ENCODE data around the gene UBASH3B.

UBASH3B gene

DNA sequence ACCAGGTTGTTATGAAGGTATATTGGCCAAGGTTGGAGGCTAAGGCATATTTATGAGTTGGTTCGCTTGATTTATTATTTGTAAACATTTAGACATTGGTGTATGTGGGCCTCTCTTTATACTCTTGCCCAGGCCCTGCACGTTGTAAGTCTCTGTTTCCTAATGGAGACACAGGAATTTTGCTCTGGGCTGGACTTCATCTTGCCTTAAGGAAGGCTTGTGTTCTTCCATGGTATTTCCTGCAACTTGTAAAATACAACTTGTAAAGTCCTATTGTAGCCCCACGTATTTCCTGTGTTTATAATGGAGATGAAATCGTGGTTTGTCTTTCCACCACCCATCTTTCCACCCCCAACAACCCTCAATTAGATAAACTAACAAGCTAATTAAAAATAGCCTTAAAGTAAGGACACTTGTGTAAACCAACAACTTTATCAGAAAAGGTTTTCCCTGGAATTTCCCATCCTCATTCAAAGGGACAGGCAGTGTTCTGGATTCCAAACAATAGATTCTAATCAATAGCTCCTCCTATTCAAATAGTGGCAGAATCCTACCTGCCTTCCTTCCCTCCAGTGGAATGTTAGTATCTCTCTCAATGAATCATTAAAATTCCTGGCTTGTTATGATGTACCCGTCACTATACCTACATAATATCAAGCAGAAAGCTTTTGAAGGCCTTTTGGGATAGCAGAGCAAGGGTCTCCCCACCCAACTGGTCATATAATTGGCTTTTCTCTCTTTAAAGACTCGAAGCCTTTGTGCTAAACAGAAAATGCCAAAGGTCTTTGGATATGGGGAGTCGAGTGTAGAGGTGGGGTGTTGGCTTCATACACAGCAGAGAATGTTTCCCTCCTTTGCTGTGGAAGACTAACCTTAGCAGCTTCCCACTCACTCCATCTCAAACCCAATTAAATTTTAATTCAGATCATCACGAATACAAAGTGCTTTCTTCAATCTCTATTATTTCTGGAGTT lies 77.1 kb downstream of the UBASH3B start:
- DNase-seq (ENCODE audit: low read depth), result no peak

DNA sequence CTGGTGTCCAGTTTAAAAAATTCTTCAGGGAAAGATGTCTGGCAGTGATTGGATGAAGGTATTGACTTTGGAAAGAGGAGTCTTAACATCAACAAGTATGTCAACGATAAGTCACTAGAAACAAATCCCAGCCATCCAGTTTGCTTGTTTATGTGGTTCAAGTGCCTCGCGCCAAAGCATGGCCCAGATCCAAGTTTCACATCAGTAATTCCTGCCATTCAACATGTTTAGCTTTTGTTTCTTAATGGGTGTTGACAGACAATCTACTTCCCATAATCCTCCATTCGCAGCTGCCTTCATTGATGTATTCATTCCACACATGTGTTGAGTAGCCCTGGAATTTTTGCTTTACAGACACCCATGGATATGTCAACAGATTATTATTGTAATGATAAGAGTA lies 77.8 kb downstream of the UBASH3B start:
- no peak for DNase-seq (ENCODE audit: low read depth)

DNA sequence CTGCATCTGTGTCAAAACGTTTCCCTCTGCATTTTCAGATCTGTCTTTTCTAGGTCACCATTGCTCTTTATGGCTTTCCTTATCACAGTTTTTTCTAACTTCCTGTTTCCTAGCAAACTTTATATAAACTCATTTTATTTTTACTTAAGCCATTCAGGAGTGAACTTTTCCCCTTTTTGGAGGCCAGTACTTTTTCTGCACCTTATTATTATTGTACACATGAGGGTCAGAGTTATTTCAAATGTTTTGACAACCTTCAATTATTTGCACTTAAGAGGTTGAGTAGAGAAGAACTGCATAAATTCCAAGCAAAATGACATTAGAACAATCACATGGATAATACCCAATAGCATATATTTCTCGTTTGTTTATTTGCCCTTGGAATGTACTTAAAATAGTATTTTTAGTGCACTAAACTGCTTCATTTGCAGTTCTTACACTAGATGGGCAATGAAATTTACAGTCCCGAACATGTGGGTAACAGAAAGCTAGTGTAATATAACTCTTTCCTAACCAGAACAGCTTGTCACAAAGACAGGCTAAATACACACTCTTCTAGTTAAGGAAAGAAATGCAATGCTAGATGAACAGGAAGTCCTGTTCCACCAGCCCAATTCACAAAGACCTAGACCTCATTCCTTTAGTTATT lies 79.5 kb downstream of the UBASH3B start:
- no peak for DNase-seq (ENCODE audit: low read depth)

DNA sequence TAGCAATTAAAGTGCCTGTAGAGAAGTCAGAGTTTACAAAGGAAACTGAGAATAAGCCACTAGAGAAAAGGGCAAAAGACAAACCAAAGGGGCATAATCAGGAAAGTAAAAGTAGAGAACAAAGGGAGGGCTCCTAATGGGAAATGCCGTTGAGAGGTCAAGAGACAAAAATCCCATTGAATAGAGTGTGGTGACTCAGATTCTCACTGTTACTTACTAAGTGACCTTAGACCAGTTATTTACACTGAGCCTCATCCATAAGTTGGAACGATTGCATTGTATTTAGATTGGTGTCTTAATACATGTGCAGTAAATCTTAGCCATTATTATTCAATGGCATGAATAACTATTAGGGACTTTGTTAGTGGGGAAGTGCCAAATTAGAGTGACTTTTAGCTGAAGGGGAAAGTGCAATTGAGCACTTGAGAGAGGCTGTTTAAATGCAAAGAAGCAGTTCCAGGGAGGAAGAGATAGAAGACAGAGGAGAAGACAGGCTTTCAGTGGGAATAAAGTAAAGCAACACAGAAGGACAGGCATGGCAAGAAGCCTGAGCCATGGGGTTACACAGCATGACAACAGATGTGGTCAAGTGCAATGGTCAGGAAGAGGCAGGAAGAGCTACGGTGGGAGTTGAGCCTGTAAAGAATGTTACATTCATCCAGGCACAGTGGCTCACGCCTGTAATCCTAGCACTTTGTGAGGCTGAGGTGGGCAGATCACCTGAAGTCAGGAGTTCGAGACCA lies 82.6 kb downstream of the UBASH3B start:
- no peak for DNase-seq (ENCODE audit: low read depth)

DNA sequence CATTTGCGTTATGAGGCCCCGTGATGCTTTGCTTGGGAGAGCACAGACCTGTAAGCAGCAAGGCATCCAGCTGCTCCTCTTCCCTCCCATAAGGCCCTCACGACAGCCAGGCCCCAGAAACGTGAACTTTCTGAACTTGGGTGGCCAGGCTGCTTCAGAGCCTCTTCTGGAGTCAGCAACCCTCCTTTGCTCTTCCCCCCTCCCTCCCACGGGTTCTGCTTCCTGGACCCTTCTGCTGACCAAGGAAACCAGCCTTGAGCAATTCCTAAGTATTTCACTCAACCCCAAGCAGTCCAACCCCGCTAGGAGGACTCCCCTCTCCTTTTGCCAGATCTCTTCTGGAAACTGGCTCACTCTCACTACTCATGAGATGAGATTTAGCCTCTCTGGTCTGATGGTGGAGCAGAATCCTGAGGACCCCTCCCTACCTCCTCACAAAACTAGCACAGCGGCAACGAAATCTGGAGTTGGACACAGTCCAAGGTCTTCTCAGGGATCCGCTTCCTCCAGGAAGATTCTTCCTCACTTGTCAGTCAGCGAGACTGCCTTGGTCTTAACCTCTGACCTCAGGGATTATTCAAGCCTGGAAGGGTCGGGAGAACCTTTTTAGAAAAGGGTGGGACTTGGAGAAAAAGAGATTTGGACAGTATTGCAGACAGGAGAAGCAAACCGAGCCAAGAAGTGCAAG lies 86.2 kb downstream of the UBASH3B start:
- DNase-seq (ENCODE audit: low read depth), result no peak

DNA sequence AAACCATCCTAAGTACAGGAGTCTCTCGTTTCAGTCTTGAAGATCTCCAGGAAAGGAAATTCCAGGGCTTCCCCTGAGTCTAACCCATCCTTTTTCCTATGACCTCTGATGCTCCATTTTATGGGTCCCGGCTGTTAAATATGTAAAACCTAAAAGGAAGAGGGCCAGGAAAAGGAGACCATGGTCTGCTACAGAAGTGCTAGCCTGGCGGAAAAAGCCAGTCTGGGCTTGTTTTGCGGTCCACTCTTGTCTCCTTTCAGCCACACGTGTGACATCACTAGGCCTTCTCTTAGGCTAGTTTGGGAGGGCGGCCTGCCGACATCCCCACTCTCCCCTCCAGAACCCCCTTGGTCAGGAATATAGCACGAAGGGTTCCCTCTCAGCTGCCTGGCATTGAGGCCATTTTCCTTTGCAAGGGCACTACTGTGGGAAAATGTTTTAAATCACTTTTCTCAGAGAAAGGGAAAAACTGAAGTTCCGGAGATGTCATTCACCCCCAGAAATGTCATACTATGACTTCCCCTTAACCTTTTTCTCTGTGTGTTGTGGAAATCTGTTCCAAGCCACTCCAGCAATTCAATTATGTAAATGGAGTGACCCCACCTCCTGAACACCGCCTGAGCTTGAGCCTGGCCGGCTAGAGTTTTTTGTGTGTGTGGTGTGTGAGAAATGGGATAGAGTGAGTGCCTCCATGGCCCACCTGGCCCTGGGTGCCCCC lies 86.9 kb downstream of the UBASH3B start:
- DNase-seq (ENCODE audit: low read depth), result no peak

DNA sequence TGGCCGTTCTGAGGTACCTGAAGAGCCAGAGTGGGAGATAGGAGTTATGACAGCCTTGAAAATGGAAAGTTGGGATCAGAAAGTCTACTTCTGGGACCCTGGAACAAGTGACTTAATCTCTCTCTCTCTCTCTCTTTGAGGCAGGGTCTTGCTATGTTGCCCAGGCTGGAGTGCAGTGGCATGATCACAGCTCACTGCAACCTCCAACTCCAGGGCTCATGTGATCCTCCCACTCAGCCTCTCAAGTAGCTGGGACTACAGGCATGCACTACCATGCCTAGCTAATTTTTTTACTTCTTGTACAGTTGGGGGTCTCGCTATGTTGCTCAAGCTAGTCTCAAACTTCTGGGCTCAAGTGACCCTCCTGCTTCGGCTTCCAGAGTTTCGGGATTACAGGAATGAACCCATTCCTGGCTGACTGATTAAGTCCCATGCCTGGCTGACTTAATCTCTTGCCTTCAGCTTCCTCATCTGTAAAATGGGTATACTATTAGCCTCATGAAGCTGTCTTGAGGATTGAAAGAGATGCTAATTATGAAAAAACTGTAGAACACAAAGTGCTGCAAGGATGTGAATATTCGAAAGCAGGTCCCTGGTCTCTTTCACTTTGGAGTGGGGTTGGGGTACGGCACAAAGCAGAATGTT lies 87.7 kb downstream of the UBASH3B start:
- DNase-seq (ENCODE audit: low read depth), result no peak

DNA sequence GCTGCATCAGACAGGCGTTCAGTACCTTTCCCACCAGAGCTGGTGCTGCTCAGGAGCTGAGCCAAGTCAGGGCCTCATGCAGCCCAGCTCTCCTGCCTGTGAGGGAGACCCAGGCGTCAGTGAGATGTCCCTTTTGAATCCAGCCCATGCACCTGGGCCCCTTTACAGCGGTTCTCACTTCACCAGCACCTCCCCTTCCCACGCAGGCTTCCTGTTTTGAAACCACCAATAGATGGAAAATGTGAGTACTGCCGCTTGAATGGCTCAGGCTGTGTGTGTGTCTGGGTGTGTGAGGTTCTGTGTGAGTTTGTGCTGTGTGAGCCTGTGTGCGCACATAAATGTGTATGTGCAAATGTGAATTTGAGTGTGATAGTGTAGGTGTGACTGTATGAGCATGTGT lies 88.4 kb downstream of the UBASH3B start:
- DNase-seq (ENCODE audit: low read depth), result no peak

DNA sequence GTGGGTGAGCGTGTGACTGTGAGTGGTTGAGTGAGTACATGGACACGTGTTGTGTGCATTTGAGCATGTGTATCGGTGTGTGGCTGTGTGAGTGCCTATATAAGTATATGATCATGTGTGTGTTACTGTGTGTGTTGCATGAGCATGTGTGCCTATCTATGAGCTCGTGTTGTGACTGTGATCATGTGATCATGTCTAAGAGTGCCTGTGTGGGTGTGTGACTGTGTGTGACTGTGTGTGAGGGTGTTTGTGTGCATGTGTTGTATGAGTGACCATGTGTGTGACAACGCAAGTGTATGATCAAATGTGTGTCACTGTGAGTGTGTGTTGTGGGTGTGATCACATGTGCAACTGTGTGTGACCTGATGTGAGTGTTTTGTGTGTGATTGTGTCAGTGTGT lies 88.8 kb downstream of the UBASH3B start:
- DNase-seq (ENCODE audit: low read depth), result no peak

DNA sequence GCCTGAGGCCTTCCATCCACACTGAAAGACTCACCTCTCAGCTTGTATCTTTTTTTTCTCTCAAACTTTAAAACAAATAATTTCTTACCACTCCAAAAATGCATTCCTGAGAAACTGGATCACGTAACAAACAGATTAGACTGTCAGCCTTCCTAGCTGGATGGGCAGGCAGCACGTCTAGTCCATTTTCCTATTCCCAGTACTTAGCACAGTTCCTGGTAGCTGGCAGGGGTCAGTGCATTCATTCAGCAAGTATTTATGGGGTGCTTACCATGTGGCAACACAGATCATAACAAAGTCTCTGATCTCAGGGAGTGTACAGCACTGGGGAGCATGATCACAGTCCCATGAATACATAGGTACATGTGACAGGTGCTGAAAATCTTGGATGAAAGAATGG lies 89.6 kb downstream of the UBASH3B start:
- DNase-seq (ENCODE audit: low read depth), result no peak

DNA sequence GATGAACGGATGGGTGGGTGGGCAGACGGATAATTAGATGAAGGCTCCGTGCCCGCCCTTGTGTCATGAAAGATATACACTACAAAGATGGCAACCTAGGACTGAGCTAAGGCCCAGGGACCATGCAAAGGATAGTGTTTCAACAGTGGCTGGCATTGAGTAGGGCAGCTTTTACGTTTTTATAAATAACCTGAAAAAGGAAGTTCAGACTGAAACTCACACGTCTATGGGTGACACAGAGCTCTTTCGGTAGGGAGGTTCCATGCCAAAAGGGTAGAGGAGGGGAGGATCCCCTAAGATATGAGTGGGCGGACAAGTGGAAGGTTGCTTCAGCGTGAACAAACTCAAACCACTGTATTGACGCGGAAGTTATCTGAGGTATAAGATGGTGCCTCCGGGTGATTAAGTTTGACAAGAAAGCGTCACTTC lies 90.5 kb downstream of the UBASH3B start:
- no peak for DNase-seq (ENCODE audit: low read depth)

DNA sequence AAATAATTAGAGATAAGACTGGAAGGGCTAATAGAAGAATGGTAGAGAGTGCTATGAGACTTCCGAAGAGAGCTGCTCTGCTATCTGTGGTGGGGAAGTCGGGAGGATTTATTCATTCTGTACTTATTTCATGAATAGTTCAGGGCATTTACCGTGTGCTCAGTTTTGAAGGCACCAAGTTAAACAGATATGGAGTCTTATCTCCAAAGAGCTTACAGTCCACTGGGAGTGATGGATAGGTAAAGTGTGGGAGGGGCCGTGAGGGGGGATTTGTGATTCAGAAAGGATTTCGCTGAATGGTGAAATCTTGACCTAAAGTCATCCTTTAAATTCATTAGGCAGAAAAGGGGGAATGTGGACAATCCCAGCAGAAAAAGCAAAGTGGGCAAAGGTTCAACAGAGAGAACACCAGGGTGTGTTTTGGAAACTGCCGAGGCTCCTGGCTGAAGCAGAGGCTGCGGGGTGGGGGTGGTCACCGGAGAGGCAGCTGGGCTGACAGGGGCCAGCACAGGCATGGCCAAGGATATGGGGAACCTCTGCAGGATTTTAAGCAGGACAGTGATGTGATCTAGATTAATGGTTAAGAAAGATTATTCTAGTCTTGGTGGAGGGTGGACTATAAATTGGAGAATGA lies 91.2 kb downstream of the UBASH3B start:
- no peak for DNase-seq (ENCODE audit: low read depth)

DNA sequence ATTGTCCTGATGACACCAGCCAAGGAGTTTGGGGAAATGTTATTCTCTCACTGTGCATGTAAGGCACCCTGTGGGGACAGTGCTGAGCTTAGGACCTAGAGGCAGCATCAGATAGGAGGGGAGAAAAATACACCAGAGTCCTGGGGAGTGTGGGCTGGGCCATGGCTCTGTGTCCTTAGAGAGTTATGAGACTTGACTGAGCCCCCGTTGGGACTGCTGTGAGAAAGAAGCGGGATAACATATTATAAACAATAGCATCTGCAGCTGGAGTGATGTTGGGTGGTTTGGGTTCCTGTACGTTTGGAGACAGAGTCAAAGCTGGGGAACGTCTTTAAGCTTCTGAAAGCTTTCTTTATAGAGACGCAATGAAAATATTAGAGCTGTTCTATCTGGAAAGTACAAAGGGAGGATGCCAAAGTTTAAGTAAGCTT lies 91.8 kb downstream of the UBASH3B start:
- no peak for DNase-seq (ENCODE audit: low read depth)

DNA sequence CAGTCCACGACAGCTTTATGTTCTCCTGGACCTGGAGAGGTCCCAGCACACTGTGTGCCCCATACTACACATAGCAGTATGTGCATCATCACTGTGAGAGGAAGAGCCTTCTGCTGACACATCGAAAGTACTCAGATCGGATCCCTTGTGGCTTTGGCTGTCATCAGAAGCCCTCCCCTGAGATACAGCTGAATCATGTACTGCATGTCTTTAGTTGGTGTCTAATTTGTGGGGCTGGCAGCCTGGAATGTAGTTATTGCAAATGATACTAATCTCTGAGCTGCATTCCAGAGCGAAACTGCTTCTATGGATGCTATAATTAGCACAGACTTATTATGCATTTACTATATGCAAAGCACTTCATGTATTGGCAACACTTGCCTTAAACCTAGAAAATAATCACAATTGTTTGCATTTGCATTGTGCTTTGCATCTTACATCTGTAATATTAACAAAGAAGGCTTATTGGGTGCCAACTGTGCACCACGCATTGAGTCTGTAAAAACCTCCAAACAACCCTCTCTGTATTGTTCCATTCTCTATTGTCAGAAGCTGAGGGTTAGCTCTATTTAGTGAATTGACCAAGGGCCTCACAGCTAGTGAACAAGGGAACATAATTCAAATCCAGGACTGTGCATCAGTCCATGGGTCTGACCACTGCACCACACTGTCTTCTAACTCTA lies 93.6 kb downstream of the UBASH3B start:
- DNase-seq (ENCODE audit: low read depth), result peak; percentile 84

DNA sequence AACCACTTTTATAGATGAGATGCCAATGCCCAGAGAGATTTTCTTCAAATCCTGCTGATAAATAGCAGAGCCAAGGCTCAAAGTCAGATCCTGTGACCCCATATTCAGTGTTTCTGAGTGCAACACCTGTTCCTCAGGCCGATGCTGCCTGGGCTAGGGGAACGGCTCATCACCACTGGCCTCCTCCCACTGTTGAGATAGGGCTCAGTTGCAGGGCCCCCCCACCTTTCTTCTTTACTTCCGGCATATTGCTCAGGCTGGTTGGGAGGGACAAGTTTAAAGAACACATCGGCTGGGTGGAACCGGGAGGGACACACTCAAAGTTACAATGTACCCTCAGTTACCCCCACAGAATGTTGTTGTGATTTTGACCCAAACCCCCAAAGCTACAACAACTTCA lies 94.5 kb downstream of the UBASH3B start:
- no peak for DNase-seq (ENCODE audit: low read depth)

DNA sequence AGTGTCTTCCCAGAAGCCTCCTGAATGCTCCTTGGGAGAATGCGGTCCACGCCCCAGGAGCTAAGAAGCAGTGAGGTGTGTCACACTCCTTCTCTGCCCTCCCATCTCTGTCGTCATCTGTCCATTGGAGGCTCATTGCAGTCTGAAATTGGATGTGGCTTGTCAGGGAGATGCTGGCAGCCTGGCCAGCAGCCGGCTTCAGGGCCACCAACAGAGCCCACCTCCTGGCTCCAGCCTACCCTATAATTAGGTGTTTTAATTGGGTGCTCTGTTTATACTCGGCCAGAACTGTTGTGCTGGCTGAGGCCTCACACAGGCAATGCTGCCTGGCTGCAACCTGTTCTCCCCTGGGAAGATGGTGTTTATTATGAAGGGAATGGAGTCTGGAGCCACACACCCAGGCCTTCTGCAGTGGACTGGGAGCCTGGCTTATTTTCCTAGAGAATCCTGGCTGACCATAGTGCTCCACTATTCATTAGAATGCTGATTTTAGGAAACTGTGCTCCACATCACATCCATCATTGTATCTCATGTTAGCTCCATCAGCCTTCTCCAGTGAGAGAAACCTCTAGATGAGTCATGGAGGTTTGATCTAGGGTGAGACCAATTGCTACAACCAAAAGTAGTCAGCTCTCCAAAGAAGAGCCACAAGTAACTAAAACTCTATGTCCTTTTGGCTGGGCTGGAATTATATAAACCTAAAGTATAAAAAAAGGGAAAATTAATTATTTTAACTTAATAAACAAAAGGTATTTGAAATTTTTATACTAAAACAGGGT lies 96.0 kb downstream of the UBASH3B start:
- no peak for DNase-seq (ENCODE audit: low read depth)

DNA sequence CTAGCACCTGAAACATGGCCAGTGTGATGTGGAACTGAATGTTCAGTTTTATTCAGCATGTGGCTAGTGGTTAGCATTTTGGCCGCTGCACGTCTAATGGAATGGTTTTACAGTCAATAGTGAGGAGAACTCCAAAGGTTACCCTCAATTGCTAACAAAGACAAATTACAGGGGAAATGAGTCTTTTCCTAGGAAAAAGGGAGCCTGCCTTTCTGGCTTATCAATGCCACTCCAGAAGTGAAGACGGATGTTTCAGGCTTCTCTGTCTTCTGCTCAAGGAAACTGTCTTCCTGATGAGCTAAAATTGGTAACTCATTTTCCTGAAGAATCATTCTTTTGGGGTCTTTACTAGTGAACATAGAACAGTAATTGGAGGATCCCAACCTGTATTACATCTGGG lies 98.5 kb downstream of the UBASH3B start:
- no peak for DNase-seq (ENCODE audit: low read depth)

DNA sequence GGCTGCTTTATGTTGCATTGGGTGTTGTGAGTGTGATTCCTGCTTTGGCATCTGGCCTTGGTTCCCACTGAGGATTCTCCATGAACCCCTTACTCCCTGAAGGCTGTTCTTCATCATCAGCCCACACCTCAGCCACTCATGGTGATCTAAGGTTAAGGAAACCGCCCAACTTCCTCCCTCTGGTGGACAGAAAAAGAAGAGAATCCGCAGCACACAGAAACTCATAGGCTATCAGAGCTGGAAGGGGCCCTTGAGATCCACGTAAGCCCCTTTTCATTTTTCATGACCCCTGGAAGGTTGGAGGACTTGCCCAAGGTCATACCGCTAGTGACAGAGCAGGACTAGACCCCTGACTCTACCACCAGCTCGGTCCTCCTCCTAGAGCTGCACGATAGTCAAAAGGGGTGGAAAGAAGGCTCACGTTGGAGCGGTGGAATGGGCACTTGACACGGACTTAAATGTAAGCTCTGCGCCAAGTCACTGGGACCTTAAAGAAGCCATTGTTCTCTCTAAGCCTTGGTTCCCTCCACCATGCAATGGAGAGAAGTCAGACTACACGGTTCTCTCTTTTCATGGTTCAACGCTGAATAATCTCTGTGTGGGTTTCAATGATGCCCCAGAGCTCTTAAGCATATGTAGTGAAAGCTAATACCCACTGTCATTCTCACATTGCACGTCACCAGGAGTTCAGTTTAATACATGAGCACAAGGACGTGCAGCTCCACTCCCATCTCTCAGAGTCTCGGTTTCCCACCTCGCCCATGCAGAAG lies 99.2 kb downstream of the UBASH3B start:
- DNase-seq (ENCODE audit: low read depth), result no peak

Measured in GM04504 (cell line).